IPS-NIHi11 (cell line): ENCODE measurements around the gene YPEL1.
A peak's percentile ranks its signal among the peaks of the same experiment; 100 is the strongest.

ENCODE experiments used
- DNase-seq: peaks from one replicate; pipeline ENCODE4 v3.0.0; 2012; ENCODE audit warnings: mixed read lengths, low spot score

The YPEL1 gene

GRCh38 chr22:21735200-21736083, at the start of gene YPEL1:
Gene YPEL1, minus strand, starts transcription at chr22:21735794. Its CDS starts 25,050 bp downstream, at chr22:21710744.
- DNase-seq = peak; percentile 100

DNA sequence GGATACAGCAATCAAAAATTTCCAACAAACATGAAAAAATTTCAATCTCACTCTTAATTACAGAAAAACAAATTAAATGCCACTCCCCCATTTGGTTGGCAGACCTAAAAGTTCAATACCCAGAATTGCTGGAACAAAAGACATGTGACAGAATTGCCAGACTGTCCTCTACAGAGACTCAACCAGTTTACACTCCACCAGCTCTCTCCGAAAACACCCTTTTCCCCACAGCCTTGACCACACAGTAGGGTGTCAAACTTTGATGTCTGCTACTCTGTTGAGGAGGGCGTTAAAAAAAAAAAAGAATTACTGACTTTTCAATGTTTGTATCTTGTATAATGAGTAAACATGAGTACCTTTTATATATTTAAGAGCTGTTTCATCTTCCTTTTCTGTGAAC, 44.7 kb upstream of the YPEL1 start:
- DNase-seq = no peak

GRCh38 chr22:21779444-21779843, 43.9 kb upstream of the YPEL1 start:
- no peak for DNase-seq

GRCh38 chr22:21778705-21779363, 43.2 kb upstream of the YPEL1 start:
- no peak for DNase-seq

DNA sequence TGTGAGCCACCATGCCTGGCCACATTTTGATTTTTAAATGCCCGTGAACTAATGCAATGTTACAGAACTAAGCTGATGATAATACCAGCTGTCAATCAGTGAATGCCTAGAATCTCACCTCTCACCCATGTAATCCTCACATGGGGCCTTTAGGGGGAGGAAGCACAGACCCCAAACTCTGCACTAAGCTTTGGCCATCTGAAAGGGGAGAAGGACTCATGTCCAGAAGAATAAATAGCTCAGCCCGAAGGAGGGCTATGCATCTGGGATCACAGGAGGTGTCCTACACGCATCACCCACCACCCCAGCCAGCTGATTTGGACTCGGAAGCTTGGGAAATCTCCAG, 36.0 kb upstream of the YPEL1 start:
- no peak for DNase-seq

DNA sequence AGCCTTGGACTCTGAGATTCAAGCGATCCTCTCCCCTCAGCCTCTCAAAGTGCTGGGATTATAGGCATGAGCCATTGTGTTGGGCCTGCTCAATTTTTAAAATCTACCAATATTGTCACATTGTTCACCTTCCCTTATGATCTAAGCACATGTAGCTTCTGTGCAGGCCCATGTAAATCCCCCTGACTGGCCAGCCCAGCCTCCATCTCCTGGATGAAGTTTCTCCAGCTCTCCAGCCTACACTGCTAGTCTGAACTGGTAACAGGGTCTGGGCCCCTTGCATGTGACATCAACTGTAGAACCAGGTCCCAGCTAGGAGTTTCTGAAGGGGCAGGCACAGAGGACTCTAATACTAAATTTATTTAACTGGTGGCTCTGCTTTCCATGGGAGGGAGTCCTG, 32.8 kb upstream of the YPEL1 start:
- DNase-seq = no peak

GRCh38 chr22:21766691-21767462, 31.3 kb upstream of the YPEL1 start:
- no peak for DNase-seq

GRCh38 chr22:21765909-21766529, 30.4 kb upstream of the YPEL1 start:
- no peak for DNase-seq

DNA sequence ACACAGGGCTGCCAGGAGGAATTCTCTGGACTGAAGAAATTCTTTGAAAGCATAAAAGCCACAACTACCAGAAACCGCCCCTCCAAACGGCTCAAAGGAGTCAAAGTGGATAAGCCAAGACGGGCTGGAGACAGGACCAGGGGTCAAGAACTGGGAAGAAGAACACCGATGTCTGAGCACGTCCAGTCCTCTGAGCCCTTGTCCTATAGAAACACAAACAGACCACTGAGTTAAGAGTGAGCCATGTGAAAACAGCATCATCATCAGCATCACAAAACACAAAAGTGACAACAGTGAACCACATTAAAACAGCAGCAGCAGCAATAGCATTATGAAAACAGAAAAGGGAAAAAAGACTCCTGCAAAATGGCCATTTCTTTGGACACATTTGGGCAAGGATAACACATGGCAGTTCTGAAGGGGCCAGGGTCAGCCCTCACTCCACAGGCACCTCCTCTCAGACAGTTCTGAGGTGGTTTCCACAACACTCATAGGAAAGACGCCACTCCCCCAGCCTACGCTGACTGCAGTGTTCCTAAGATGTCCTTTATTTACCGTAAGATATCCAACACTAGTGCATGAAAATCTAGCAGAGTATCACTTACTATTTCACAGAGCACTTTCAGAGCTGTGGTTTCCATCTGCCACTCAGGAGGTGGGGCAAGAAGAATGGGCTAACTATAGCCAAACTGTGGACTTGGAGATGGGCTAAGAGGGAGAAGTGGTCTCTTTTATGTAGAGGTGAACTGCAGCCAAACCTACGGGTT, 28.6 kb upstream of the YPEL1 start:
- no peak for DNase-seq

DNA sequence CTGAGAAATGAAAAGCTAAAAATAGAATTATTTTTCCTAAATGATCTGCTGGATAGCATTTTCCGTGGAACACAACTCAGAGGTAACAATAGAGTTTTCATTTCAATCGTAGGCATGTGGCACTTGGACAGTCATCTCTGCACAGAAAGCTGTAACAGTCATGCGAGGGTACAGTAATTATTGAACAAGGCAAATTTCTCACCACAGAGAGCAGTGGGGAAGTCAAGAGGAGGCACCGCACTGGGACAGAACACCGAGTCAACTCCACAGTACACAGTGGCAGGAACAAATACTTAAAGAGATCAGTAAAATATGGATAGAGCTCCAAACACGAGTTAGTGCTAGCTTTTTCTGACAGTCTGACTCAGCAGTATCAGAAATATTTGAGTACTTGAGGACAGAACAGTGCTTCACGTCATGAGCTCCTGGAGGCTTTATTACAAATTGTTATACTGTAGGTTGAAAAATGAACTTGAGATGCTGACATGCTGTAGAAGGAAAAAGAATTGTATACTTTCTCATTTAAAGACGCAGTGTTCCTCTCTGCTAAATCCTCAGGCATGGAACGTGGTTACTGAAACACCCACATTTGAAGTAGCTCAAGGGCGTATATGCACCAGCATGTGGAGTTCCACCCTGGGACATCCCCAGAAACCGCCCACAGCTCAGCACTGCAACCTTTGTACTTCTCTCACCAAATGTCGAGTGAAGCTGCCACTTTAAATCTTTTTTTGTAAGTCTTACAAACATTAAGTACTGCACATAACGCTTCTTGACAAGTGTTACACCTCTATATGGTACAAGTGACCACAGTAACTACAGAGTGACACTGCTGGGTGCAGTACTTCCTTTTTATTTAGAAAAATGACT, 27.4 kb upstream of the YPEL1 start:
- no peak for DNase-seq

DNA sequence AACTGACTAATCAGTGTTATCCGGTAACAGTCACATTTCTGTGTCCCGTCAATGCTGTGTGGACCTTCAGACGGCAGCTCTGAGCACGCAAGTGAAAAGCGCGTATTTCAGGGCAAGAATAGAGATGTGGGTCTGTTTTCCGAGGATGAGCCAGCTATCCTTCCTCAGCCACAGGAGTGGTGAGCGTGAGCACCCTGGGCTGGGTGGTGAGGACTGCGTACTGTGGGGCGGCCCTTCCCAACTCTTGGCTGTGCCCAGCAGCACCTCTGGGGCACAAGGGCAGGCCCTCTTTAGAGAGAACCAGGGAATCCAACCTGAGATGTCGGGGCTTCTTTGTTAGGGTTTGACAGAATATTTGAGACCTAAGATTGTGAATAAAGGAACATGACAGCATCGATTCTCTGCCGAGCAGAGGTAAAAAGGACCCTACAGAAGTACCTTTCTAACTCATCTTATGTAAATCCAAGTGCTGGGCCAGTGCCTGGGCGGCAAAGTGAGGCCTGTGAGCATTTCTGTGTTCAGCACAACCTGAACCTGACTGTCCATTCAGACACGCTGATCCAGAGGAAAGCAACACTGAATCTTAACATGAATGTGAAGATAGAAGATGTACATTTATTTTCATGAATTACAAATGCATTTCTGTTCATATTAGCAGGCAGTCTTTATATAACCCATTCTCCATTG, 26.5 kb upstream of the YPEL1 start:
- DNase-seq = no peak

- no peak for DNase-seq
Observed at GRCh38 chr22:21761086-21761485, 25.5 kb upstream of the YPEL1 start.

GRCh38 chr22:21760640-21761039, 25.0 kb upstream of the YPEL1 start:
- no peak for DNase-seq

- no peak for DNase-seq
Observed at GRCh38 chr22:21759646-21760376, 24.2 kb upstream of the YPEL1 start.

DNA sequence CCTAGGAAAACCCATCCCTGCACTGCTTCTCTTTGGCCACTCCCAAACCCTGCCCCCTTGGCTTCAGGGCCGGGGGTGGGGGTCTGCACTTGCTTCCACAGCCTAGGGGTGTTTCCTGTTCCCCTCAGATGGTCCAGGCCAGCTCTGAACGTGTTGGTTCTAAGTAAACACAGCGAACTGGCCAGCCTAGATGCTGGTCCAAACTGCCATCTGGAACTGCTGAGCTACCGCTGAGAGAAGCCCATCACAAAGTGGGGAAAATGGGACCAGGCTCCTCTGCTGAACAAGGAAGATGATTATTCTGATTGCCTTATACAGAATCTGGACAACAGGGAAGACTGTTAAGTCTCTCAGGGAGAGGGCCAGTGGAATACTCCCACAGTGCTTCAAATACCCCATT, 23.5 kb upstream of the YPEL1 start:
- DNase-seq = no peak

DNA sequence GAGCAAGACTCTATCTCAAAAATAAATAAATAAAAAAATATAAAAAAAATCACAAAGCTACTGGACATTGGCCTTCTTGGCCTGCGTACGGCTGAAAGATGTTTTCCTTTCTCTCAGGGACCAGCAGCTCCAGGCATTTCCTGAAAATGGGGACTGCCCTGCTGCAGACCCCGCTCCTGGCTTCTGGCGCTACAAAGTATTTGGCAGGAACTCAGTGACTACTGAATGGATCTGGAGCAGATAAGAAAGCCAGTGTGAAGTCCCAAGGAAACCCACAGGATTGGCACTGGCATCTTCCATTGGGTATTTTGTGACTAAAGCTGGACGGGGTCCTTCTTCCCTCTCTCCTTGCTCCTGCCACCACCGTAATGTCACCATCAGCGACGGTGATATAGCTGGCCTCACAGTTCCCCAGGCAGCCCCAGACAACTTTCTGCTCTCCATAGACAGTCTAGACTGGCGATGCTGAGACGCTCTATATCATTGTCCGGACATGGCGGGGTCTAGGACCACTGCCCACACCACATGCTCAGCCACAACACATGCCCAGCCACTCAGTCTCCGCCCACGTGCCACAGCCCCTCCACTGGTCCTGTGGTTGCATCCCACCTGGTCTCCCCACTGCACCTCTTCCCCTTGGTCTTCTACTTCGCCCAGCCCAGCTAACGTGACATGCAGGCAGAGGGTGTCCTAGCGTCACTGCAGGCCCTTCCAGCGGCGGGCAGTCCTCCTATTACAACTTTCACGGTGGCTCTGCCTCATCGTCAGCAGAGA, 22.7 kb upstream of the YPEL1 start:
- no peak for DNase-seq

- no peak for DNase-seq
Observed at GRCh38 chr22:21755851-21756284, 20.3 kb upstream of the YPEL1 start.

- DNase-seq = no peak
Observed at GRCh38 chr22:21754523-21754922, 18.9 kb upstream of the YPEL1 start.
